ENCODE measurements around the gene CLDN14. TPM values are rescaled to one million over a fixed set of nuclear protein-coding genes. Genes with fewer than 3 reads are reported as not detected.

Gene CLDN14
- total RNA-seq, 1 donor from 2014 or later, result not detected

- no peak overlapping the region for H3K27ac Mint-ChIP-seq (ENCODE audit: unreplicated experiment)
- DNase-seq (ENCODE audit: low read depth), result no peak
These were observed 2.3 kb upstream of the CLDN14 start for GRCh38 chr21:36482181-36482580.

DNA sequence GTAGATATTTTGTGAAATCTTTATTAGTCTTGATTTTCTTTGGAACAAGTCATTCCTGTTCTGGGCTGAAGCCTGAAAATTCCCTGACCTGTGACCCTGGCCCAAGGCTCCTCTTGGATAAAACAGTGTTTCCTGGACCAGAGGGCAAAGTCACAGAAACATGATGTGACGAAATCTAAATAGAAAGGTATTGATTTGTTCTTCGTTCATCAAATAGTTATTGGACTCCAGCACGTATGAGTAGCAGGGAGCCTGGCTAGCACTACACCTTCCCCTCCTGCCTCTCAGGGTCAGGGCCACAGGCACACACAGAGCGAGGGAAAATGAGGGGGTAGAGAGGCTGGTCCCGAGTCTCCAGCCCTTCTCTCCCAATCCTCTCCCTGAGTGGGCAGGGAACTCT, 1.7 kb upstream of the CLDN14 start:
- H3K9me3 ChIP-seq (ENCODE audit: insufficient read depth, low read depth, low read length), result no peaks in the 10 kb centered on the region
- peaks cover 25% of the 10 kb centered on the region for H3K4me1 Mint-ChIP-seq (ENCODE audit: low read depth, unreplicated experiment)
- no peaks in the 10 kb centered on the region for H3K27me3 ChIP-seq (ENCODE audit: insufficient read depth, low read length)
- H3K27me3 Mint-ChIP-seq (ENCODE audit: low read depth, unreplicated experiment), result peaks cover 3% of the 10 kb centered on the region
- H3K9me3 Mint-ChIP-seq (ENCODE audit: unreplicated experiment), result peaks cover 3% of the 10 kb centered on the region
- no peak overlapping the region for H3K4me3 Mint-ChIP-seq (ENCODE audit: unreplicated experiment)
- H4K20me1 ChIP-seq (ENCODE audit: insufficient read depth, low read length), result no peaks in the 10 kb centered on the region
- TF ChIP-seq EZH2 (IDR thresholded peaks at IDR 0.05; ENCODE audit: insufficient read depth, low read length), result no peak
- no peak for TF ChIP-seq CTCF (IDR thresholded peaks at IDR 0.05; ENCODE audit: insufficient read depth, low read depth, low read length)
- H3K4me1 ChIP-seq (ENCODE audit: insufficient read depth, low read length), result peaks cover 27% of the 10 kb centered on the region
- H3K4me2 ChIP-seq (ENCODE audit: low read length), result no peak overlapping the region
- FAIRE-seq (no peak), DNase-seq (ENCODE audit: low read depth) (no peak)
- H3K27ac ChIP-seq (ENCODE audit: low read depth, low read length), result no peak overlapping the region
- H3K27ac Mint-ChIP-seq (ENCODE audit: unreplicated experiment), result no peak overlapping the region
- H3K9ac ChIP-seq (ENCODE audit: low read length), result no peak overlapping the region
- no peaks in the 10 kb centered on the region for H3K79me2 ChIP-seq (ENCODE audit: insufficient read depth, low read length)
- H3K4me3 ChIP-seq (ENCODE audit: insufficient read depth, low read depth, low read length), result no peak overlapping the region
- no peak overlapping the region for H2AFZ ChIP-seq (ENCODE audit: low read depth, low read length)
- peaks cover 3% of the 10 kb centered on the region for H3K36me3 Mint-ChIP-seq (ENCODE audit: low read depth, unreplicated experiment)
- no peaks in the 10 kb centered on the region for H3K36me3 ChIP-seq (ENCODE audit: insufficient read depth, low read length)

More at GRCh38 chr21:36482181-36482580, 2.3 kb upstream of the CLDN14 start:
- no peak overlapping the region for H3K27ac ChIP-seq (ENCODE audit: low read depth, low read length)
- H3K4me1 ChIP-seq (ENCODE audit: insufficient read depth, low read length), result peaks cover 22% of the 10 kb centered on the region
- Mint-ChIP-seq H3K4me3 (ENCODE audit: unreplicated experiment) (no peak overlapping the region), H3K36me3 (ENCODE audit: low read depth, unreplicated experiment) (peaks cover 3% of the 10 kb centered on the region), H3K4me1 (ENCODE audit: low read depth, unreplicated experiment) (peaks cover 24% of the 10 kb centered on the region), H3K27me3 (ENCODE audit: low read depth, unreplicated experiment) (peaks cover 3% of the 10 kb centered on the region), H3K9me3 (ENCODE audit: unreplicated experiment) (peaks cover 3% of the 10 kb centered on the region)
- H3K9me3 ChIP-seq (ENCODE audit: insufficient read depth, low read depth, low read length), result no peaks in the 10 kb centered on the region
- H3K4me3 ChIP-seq (ENCODE audit: insufficient read depth, low read depth, low read length), result no peak overlapping the region
- TF ChIP-seq EZH2 (IDR thresholded peaks at IDR 0.05; ENCODE audit: insufficient read depth, low read length) (no peak), CTCF (IDR thresholded peaks at IDR 0.05; ENCODE audit: insufficient read depth, low read depth, low read length) (no peak)
- H4K20me1 ChIP-seq (ENCODE audit: insufficient read depth, low read length), result no peaks in the 10 kb centered on the region
- no peaks in the 10 kb centered on the region for H3K79me2 ChIP-seq (ENCODE audit: insufficient read depth, low read length)
- no peak overlapping the region for H3K9ac ChIP-seq (ENCODE audit: low read length)
- H2AFZ ChIP-seq (ENCODE audit: low read depth, low read length), result no peak overlapping the region
- H3K4me2 ChIP-seq (ENCODE audit: low read length), result no peak overlapping the region
- no peaks in the 10 kb centered on the region for H3K27me3 ChIP-seq (ENCODE audit: insufficient read depth, low read length)
- H3K36me3 ChIP-seq (ENCODE audit: insufficient read depth, low read length), result no peaks in the 10 kb centered on the region
- FAIRE-seq, result no peak

DNA sequence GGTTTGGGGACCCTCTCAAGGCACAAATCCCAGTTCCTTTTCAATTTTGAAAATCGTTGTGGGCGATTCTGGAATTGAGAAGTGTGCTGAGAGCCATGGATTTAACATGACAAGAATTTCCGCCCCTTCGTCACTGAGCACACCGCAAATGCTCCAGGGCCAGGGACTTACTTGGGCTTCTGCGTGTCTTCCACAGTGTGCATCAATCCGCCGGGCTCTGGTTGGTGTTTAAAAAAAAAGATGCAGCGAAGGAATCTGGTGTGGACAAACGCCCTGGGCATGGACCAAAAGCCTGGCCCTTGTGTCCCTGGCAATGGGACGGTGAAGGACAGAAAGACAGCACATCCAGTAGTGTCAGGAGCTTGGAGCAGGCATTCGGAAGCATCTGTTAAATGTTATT, 696 bp upstream of the CLDN14 start:
- Mint-ChIP-seq H3K27me3 (ENCODE audit: low read depth, unreplicated experiment) (no peaks in the 10 kb centered on the region), H3K4me3 (ENCODE audit: unreplicated experiment) (no peak overlapping the region), H3K36me3 (ENCODE audit: low read depth, unreplicated experiment) (peaks cover 3% of the 10 kb centered on the region), H3K27ac (ENCODE audit: unreplicated experiment) (peak overlapping the region; percentile 84), H3K4me1 (ENCODE audit: low read depth, unreplicated experiment) (peaks cover 25% of the 10 kb centered on the region), H3K9me3 (ENCODE audit: unreplicated experiment) (peaks cover 3% of the 10 kb centered on the region)
- no peak overlapping the region for H3K9ac ChIP-seq (ENCODE audit: low read length)
- H3K79me2 ChIP-seq (ENCODE audit: insufficient read depth, low read length), result no peaks in the 10 kb centered on the region
- H3K4me2 ChIP-seq (ENCODE audit: low read length), result no peak overlapping the region
- DNase-seq (ENCODE audit: low read depth), result no peak
- H3K27me3 ChIP-seq (ENCODE audit: insufficient read depth, low read length), result no peaks in the 10 kb centered on the region
- no peak for FAIRE-seq
- no peak overlapping the region for H2AFZ ChIP-seq (ENCODE audit: low read depth, low read length)
- no peaks in the 10 kb centered on the region for H3K9me3 ChIP-seq (ENCODE audit: insufficient read depth, low read depth, low read length)
- no peak for TF ChIP-seq CTCF (IDR thresholded peaks at IDR 0.05; ENCODE audit: insufficient read depth, low read depth, low read length)
- TF ChIP-seq EZH2 (IDR thresholded peaks at IDR 0.05; ENCODE audit: insufficient read depth, low read length), result no peak
- no peak overlapping the region for H3K27ac ChIP-seq (ENCODE audit: low read depth, low read length)
- peaks cover 27% of the 10 kb centered on the region for H3K4me1 ChIP-seq (ENCODE audit: insufficient read depth, low read length)
- no peak overlapping the region for H3K4me3 ChIP-seq (ENCODE audit: insufficient read depth, low read depth, low read length)
- H4K20me1 ChIP-seq (ENCODE audit: insufficient read depth, low read length), result no peaks in the 10 kb centered on the region
- no peaks in the 10 kb centered on the region for H3K36me3 ChIP-seq (ENCODE audit: insufficient read depth, low read length)

Data from astrocyte (in vitro differentiated cells and primary cell).